SK-N-SH treated with all-trans-retinoic acid at 6 μM for 48 hours (cell line): ENCODE measurements around the gene PDIA3.

Experiments
- ATAC-seq: fragments of 200-7000 bp; cut with Tn5 transposase; 3 replicates; pipeline ENCODE4 v1.9.1; 2020; ENCODE audit warnings: mild to moderate bottlenecking, moderate library complexity
- ARNTL ChIP-seq: fragments of 450-650 bp; formaldehyde crosslinking; IDR thresholded peaks from 2 replicates; pipeline ENCODE4 v1.5.0; 2020; ENCODE audit warnings: low read depth, mild to moderate bottlenecking, moderate library complexity, borderline replicate concordance
- BACH2 ChIP-seq: fragments of 250-450 bp; sonication (Bioruptor Pico); IDR thresholded peaks from 2 replicates; pipeline ENCODE4 v1.9.0; 2021; ENCODE audit warnings: mild to moderate bottlenecking, borderline replicate concordance
- CSDC2 ChIP-seq: fragments of 250-450 bp; sonication (Bioruptor Pico); IDR thresholded peaks from 2 replicates; pipeline ENCODE4 v1.5.0; 2020; ENCODE audit warnings: mild to moderate bottlenecking, moderate library complexity
- ESRRG ChIP-seq: fragments of 250-450 bp; sonication (Bioruptor Pico); IDR thresholded peaks from 2 replicates; pipeline ENCODE4 v1.6.1; 2021; ENCODE audit warnings: mild to moderate bottlenecking
- GLIS3 ChIP-seq: fragments of 250-450 bp; sonication (Bioruptor Pico); IDR thresholded peaks from 2 replicates; pipeline ENCODE4 v1.5.0; 2020; ENCODE audit warnings: mild to moderate bottlenecking, moderate library complexity
- ISL1 ChIP-seq: fragments of 250-450 bp; sonication (Bioruptor Pico); IDR thresholded peaks from 2 replicates; pipeline ENCODE4 v2.1.2; 2022; ENCODE audit warnings: mild to moderate bottlenecking, moderate library complexity
- PATZ1 ChIP-seq: fragments of 250-450 bp; sonication (Bioruptor Pico); IDR thresholded peaks from 2 replicates; pipeline ENCODE4 v1.8.0; 2020; ENCODE audit warnings: mild to moderate bottlenecking, moderate library complexity, borderline replicate concordance
- POU6F1 ChIP-seq: fragments of 250-450 bp; sonication (Bioruptor Pico); IDR thresholded peaks from 2 replicates; pipeline ENCODE4 v1.8.0; 2021; ENCODE audit warnings: low read depth, mild to moderate bottlenecking, moderate library complexity, borderline replicate concordance
- RARB ChIP-seq: fragments of 250-450 bp; sonication (Bioruptor Pico); IDR thresholded peaks from 2 replicates; pipeline ENCODE4 v1.8.0; 2021; ENCODE audit warnings: mild to moderate bottlenecking, moderate library complexity
- SNAI2 ChIP-seq: fragments of 250-450 bp; sonication (Bioruptor Pico); IDR thresholded peaks from 2 replicates; pipeline ENCODE4 v1.5.0; 2020; ENCODE audit warnings: mild to moderate bottlenecking, moderate library complexity
- TCF4 ChIP-seq: fragments of 250-450 bp; sonication (Bioruptor Pico); IDR thresholded peaks from 2 replicates; pipeline ENCODE4 v1.8.0; 2021; ENCODE audit warnings: mild to moderate bottlenecking, moderate library complexity, borderline replicate concordance
- TOX ChIP-seq: fragments of 250-450 bp; sonication (Bioruptor Pico); IDR thresholded peaks from 2 replicates; pipeline ENCODE4 v1.8.0; 2021; ENCODE audit warnings: mild to moderate bottlenecking, moderate library complexity, borderline replicate concordance
- TSHZ2 ChIP-seq: fragments of 250-450 bp; sonication (Bioruptor Pico); IDR thresholded peaks from 2 replicates; pipeline ENCODE4 v1.5.0; 2020; ENCODE audit warnings: mild to moderate bottlenecking, moderate library complexity
- ZC3H10 ChIP-seq: fragments of 250-450 bp; sonication (Bioruptor Pico); IDR thresholded peaks from 2 replicates; pipeline ENCODE4 v1.5.1; 2021; ENCODE audit warnings: mild to moderate bottlenecking, moderate library complexity
- ZFP3 ChIP-seq: fragments of 250-450 bp; sonication (Bioruptor Pico); IDR thresholded peaks from 2 replicates; pipeline ENCODE4 v1.5.0; 2020; ENCODE audit warnings: mild to moderate bottlenecking, moderate library complexity
- ZFP30 ChIP-seq: fragments of 450-650 bp; formaldehyde crosslinking; IDR thresholded peaks from 2 replicates; pipeline ENCODE4 v1.5.0; 2022; ENCODE audit warnings: mild to moderate bottlenecking, moderate library complexity
- ZNF565 ChIP-seq: fragments of 450-650 bp; formaldehyde crosslinking; conservative IDR thresholded peaks from 2 replicates; pipeline ENCODE4 v1.5.0; 2020; ENCODE audit warnings: low read depth, mild to moderate bottlenecking, moderate library complexity
- ZNF70 ChIP-seq: fragments of 450-650 bp; formaldehyde crosslinking; IDR thresholded peaks from 2 replicates; pipeline ENCODE4 v1.5.0; 2020; ENCODE audit warnings: mild to moderate bottlenecking, moderate library complexity
- ZNF8 ChIP-seq: fragments of 450-650 bp; formaldehyde crosslinking; IDR thresholded peaks from 2 replicates; pipeline ENCODE4 v1.5.0; 2020; ENCODE audit warnings: mild to moderate bottlenecking, moderate library complexity
- TF ChIP-seq, protein P1 (sequence below): fragments of 250-450 bp; sonication (Bioruptor Pico); IDR thresholded peaks from 2 replicates; pipeline ENCODE4 v1.5.1; 2020; ENCODE audit warnings: low read depth, mild to moderate bottlenecking, moderate library complexity
- TF ChIP-seq, protein P2 (sequence below): fragments of 250-450 bp; sonication (Bioruptor Pico); IDR thresholded peaks from 2 replicates; pipeline ENCODE4 v1.5.1; 2021; ENCODE audit warnings: mild to moderate bottlenecking, moderate library complexity

PDIA3 gene

GRCh38 chr15:43748376-43748775, 2.1 kb downstream of the PDIA3 start:
- TF ChIP-seq BACH2 (no peak), ZFP30 (CRISPR knock-in tag) (no peak), RARB (no peak), SNAI2 (CRISPR knock-in tag) (no peak)
- TF ChIP-seq, protein P1, sequence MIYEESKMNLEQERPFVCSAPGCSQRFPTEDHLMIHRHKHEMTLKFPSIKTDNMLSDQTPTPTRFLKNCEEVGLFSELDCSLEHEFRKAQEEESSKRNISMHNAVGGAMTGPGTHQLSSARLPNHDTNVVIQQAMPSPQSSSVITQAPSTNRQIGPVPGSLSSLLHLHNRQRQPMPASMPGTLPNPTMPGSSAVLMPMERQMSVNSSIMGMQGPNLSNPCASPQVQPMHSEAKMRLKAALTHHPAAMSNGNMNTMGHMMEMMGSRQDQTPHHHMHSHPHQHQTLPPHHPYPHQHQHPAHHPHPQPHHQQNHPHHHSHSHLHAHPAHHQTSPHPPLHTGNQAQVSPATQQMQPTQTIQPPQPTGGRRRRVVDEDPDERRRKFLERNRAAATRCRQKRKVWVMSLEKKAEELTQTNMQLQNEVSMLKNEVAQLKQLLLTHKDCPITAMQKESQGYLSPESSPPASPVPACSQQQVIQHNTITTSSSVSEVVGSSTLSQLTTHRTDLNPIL (CRISPR knock-in tag), result no peak
- ATAC-seq, result no peak

- ATAC-seq, result no peak
- no peak for TF ChIP-seq BACH2
- TF ChIP-seq TCF4 (CRISPR knock-in tag), result no peak
- TF ChIP-seq ISL1, result no peak
- TF ChIP-seq ZFP30 (CRISPR knock-in tag), result no peak
- TF ChIP-seq TSHZ2 (CRISPR knock-in tag), result no peak
- no peak for TF ChIP-seq ZNF70 (CRISPR knock-in tag)
- TF ChIP-seq ZNF8 (CRISPR knock-in tag), result no peak
- TF ChIP-seq ARNTL, result no peak
- TF ChIP-seq, protein P2, sequence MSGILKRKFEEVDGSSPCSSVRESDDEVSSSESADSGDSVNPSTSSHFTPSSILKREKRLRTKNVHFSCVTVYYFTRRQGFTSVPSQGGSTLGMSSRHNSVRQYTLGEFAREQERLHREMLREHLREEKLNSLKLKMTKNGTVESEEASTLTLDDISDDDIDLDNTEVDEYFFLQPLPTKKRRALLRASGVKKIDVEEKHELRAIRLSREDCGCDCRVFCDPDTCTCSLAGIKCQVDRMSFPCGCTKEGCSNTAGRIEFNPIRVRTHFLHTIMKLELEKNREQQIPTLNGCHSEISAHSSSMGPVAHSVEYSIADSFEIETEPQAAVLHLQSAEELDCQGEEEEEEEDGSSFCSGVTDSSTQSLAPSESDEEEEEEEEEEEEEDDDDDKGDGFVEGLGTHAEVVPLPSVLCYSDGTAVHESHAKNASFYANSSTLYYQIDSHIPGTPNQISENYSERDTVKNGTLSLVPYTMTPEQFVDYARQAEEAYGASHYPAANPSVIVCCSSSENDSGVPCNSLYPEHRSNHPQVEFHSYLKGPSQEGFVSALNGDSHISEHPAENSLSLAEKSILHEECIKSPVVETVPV (CRISPR knock-in tag), result no peak
- TF ChIP-seq PATZ1 (CRISPR knock-in tag), result no peak
- no peak for TF ChIP-seq GLIS3 (CRISPR knock-in tag)
- no peak for TF ChIP-seq CSDC2 (CRISPR knock-in tag)
- TF ChIP-seq ZFP3 (CRISPR knock-in tag), result no peak
- TF ChIP-seq ZNF565 (CRISPR knock-in tag), result no peak
- TF ChIP-seq, protein P1 (CRISPR knock-in tag), result no peak
- TF ChIP-seq ESRRG (CRISPR knock-in tag), result no peak
- TF ChIP-seq ZC3H10 (CRISPR knock-in tag), result no peak
- TF ChIP-seq RARB, result no peak
- TF ChIP-seq POU6F1 (CRISPR knock-in tag), result no peak
Observed at GRCh38 chr15:43749690-43750345, 3.6 kb downstream of the PDIA3 start.

DNA sequence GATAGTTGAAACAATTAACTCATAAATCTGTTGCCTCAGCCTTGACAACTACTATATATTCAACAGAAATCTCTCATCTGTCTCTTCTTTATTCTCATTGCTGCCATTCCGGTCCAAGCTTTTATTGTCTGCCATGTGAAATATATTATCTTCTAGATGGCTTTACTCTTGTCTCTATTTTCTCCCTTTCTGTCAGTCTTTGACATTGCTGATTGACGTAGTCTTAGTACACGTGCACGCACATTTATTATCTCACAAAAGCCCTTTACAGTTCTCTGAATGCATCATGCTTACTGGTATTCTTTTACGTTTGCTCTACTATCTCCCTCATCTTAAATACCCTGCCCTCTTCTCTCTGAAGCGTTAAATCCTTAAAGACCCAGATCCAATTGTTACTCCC, 5.6 kb downstream of the PDIA3 start:
- no peak for ATAC-seq
- no peak for TF ChIP-seq ARNTL
- TF ChIP-seq, protein P1 (CRISPR knock-in tag), result no peak
- no peak for TF ChIP-seq TSHZ2 (CRISPR knock-in tag)
- no peak for TF ChIP-seq BACH2
- TF ChIP-seq CSDC2 (CRISPR knock-in tag), result no peak
- TF ChIP-seq TOX, result no peak
- no peak for TF ChIP-seq TCF4 (CRISPR knock-in tag)
